Limb (tissue), 2 donors: Measurements from ENCODE around the gene KLHDC9.
A peak's percentile ranks its signal among the peaks of the same experiment; 100 is the strongest.

ENCODE experiments used
- DNase-seq, 2 donors: peaks; one replicate each; pipeline ENCODE4 v3.0.0-alpha.2; 2016; ENCODE audit errors: extremely low spot score in 2 of 2

Gene KLHDC9

GRCh38 chr1:161131523-161132409 lies 33.6 kb downstream of the KLHDC9 start:
- peak in 1 of 2 donors; percentile 19 for DNase-seq

GRCh38 chr1:161132410-161133219 lies 34.5 kb downstream of the KLHDC9 start, which contains the start of gene DEDD:
Gene DEDD, minus strand, starts transcription at chr1:161132667. Its CDS starts 8,205 bp downstream, at chr1:161124462.
- DNase-seq = peak; percentile 94 to 97

DNA sequence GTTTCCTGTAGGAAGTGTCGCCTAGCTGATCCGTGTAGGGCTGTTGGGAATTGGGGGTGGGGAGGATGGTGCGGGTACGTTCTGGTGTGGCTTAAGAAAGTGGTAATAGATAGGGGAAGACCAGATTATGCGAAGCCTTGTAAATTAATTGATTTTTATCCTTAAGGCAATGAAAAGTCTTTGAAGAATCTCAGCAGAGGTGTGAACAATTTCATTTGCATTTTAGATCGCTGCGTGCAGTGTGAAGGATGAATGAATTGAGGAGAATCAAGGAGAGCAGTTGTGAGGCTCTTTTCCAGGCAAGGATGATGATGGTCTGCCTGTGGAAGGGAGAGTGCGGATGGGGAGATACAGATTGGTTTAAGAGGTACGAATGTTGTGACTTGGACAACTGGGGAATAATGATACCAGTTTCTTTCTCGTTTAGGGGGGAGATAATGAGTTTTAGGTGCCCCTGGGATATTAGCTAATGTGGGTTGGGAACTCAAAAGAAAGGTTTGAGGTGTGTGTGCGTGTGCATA lies 35.1 kb downstream of the KLHDC9 start:
- DNase-seq = no peak

GRCh38 chr1:161137881-161138280 lies 39.7 kb downstream of the KLHDC9 start:
- no peak for DNase-seq

GRCh38 chr1:161138431-161138830 lies 40.3 kb downstream of the KLHDC9 start:
- no peak for DNase-seq

DNA sequence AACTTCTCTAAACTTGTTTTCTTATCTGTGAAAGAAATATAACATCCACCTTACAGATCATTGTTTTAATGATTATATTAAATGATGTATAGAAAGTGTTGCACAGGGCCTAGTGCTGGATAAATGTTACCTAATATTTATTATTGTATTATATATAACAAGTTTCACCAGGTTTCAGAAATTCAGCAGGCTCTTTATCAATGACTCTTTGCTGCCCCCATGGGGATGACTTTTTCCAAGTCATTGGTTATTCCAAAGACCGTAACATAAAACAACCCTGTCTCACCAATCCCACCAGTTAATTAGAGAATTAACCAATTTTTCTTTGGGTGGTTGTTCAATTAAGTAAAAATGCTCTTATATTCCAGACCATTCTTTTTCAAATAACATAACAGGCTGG lies 41.6 kb downstream of the KLHDC9 start:
- DNase-seq = peak in 1 of 2 donors; percentile 26

DNA sequence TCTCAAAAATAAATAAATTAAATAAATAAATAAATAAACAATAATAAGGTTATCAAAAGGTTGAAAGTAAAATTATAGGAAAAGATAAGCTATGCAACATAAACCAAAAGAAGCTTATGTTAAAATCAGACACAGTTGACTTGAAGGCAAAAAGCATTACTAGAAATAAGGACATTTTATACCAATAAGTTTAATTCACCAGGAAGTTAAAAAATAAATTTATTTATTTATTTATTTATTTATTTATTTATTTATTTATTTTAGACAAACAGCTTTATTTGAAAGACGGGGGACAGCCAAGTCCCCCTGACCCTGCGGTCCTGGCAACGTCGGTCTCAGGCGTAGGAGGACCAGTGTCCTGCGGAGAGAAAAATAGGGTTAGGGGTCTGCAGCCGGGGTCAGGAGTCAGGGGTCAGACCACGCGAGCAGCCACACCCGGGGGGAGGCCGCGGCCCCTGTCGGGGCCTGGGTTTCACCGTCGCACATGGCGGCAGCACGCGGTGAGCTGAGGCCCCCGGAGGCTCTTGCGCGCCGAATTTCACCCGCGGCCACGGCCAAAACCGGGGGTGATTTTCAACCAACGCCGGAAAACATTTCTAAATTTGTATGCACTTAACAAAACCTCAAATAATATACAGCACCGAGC lies 42.7 kb downstream of the KLHDC9 start:
- no peak for DNase-seq

DNA sequence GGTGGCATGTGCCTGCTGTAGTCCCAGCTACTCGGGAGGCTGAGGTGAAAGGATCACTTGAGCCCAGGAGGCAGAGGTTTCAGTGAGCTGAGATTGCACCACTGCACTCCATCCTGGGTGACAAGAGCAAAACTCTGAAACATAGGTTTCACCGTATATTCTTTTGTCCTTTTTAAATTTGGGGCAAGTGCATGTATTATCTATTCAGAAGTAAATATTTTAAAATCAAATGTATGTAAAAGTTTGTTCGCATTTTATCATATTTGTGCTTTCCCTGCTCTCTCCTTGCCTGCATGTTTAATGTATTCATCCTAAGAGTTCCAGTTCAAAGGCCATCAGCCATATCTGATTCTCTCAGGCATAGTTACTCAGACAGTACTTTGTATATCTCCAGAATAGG lies 47.7 kb downstream of the KLHDC9 start:
- DNase-seq = no peak
